ENCODE results near the gene SLC1A4.

GRCh38 chr2:65027616-65028244 lies 38.5 kb downstream of the SLC1A4 start:
- no peak for TF ChIP-seq CTCF (IDR thresholded peaks at IDR 0.05)
- TF ChIP-seq POLR2AphosphoS5 (IDR thresholded peaks at IDR 0.05; ENCODE audit: low read depth, low read length) = no peak

Measured in Panc1 (cell line).